ENCODE measurements around the gene HLA-DPA1. TPM values are rescaled to one million over a fixed set of nuclear protein-coding genes. Genes with fewer than 3 reads are reported as not detected.
A peak's percentile ranks its signal among the peaks of the same experiment; 100 is the strongest.

Gene HLA-DPA1
- total and polyA plus RNA-seq, 10 of the 15 experiments (the other 5 are each of a cell fraction or from before 2014, with no cell fraction given), result 508 to 1,640 (median 829) TPM

- peak; percentile 73 to 83 for TF ChIP-seq BHLHE40 (IDR thresholded peaks at IDR 0.05; ENCODE audit: borderline replicate concordance in 1 of 2, low read depth in 2 of 2, low read length in 1 of 2)
- no peak for TF ChIP-seq GATAD2B (conservative IDR thresholded peaks at IDR 0.05; ENCODE audit: low read depth)
- no peak for TF ChIP-seq USF1 (IDR thresholded peaks at IDR 0.05; ENCODE audit: borderline replicate concordance, extremely low read length, insufficient read depth, low read depth, low read length)
- peak; percentile 63 for TF ChIP-seq RELB (IDR thresholded peaks at IDR 0.05; ENCODE audit: low read depth)
- no peak for TF ChIP-seq STAT3 (IDR thresholded peaks at IDR 0.05; ENCODE audit: low read depth, low read length)
- no peak for TF ChIP-seq BCL3 (IDR thresholded peaks at IDR 0.05; ENCODE audit: borderline replicate concordance, insufficient read depth, low read depth, low read length, poor library complexity, severe bottlenecking)
- peak; percentile 88 for TF ChIP-seq SMARCA5 (IDR thresholded peaks at IDR 0.05)
- peak; percentile 84; the same call in 1 of the 2 replicates for TF ChIP-seq SPI1 (IDR thresholded peaks at IDR 0.05; ENCODE audit: borderline replicate concordance, insufficient read depth, low read depth, low read length)
- TF ChIP-seq SUPT20H (IDR thresholded peaks at IDR 0.05; ENCODE audit: borderline replicate concordance, control insufficient read depth, low read depth, low read length), result no peak
- TF ChIP-seq IKZF2 (IDR thresholded peaks at IDR 0.05), result peak; percentile 63 to 65; a peak in 3 of 4 replicates
- TF ChIP-seq FOXK2 (IDR thresholded peaks at IDR 0.05), result no peak
- TF ChIP-seq NR2C1 (IDR thresholded peaks at IDR 0.05), result no peak
- TF ChIP-seq RB1 (IDR thresholded peaks at IDR 0.05; ENCODE audit: borderline replicate concordance), result no peak
- no peak for TF ChIP-seq CBX5 (IDR thresholded peaks at IDR 0.05; ENCODE audit: low read depth)
- no peak for TF ChIP-seq ZBTB11 (CRISPR knock-in tag; IDR thresholded peaks at IDR 0.05)
- TF ChIP-seq REST (IDR thresholded peaks at IDR 0.05; ENCODE audit: low read depth, low read length), result peak; percentile 58; the same call in 1 of the 2 replicates
- TF ChIP-seq SP1 (IDR thresholded peaks at IDR 0.05; ENCODE audit: low read depth, low read length), result peak; percentile 58
These were observed at the start of gene HLA-DPA1 (continued) for GRCh38 chr6:33073431-33073871.

Data from GM12878 (cell line).